ENCODE measurements around the gene PDPN.
"Not testable (repeated sequence)": the region's sequence is repeated elsewhere in the genome, so short reads cannot be mapped to it uniquely, and the experiment has no call there.

PDPN gene

DNA sequence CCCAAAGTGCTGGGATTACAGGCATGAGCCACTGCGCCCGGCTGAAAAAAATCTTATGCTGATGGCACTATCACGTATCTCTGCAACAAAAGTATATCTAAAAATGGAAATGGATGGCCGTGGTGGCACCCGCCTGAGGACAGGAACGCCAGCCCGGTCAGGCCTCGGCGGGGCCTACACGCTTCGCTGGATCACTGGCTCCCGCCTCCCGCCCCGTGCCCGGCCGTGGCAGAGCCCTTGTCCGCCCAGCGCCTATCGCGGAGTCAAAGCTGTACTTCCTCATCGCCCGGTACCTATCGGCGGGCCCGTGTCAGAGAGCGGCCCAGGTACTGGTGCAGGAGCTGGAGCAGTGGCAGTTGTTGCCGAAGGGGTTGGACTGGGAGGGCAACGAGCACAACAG lies 28.8 kb upstream of the PDPN start:
- no peak for DNase-seq (ENCODE audit: low spot score)
- TF ChIP-seq, protein P1, sequence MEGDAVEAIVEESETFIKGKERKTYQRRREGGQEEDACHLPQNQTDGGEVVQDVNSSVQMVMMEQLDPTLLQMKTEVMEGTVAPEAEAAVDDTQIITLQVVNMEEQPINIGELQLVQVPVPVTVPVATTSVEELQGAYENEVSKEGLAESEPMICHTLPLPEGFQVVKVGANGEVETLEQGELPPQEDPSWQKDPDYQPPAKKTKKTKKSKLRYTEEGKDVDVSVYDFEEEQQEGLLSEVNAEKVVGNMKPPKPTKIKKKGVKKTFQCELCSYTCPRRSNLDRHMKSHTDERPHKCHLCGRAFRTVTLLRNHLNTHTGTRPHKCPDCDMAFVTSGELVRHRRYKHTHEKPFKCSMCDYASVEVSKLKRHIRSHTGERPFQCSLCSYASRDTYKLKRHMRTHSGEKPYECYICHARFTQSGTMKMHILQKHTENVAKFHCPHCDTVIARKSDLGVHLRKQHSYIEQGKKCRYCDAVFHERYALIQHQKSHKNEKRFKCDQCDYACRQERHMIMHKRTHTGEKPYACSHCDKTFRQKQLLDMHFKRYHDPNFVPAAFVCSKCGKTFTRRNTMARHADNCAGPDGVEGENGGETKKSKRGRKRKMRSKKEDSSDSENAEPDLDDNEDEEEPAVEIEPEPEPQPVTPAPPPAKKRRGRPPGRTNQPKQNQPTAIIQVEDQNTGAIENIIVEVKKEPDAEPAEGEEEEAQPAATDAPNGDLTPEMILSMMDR (IDR thresholded peaks at IDR 0.05; ENCODE audit: extremely low read depth, missing control alignments): no peak

DNA sequence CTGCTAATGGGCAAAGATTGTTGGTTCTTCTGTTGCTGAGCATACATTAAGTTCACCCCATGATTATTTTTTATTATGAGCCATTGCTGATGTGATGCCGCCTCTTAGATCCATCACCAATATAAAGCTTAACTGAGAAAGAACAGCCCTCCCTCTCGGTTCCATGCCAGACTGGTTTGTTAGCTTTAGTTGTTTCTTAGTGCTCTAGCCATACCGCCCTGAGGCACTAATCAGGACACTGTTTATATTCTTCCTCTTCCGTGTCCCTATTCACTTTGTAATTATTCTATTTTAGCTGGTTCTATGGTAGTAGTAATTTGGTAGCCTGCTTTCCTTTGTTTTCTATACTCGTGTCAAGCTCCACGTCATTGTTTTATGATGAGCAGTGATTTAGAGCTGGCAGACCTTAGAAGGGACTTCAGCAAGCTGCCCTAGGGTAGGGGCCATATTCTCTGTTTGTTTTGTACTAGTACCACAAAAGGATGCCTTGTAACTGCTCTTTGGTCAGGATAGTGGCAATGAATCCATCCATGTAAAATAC lies 27.3 kb upstream of the PDPN start:
- DNase-seq (ENCODE audit: low spot score): no peak
- TF ChIP-seq, protein P1 (IDR thresholded peaks at IDR 0.05; ENCODE audit: extremely low read depth, missing control alignments): no peak

DNA sequence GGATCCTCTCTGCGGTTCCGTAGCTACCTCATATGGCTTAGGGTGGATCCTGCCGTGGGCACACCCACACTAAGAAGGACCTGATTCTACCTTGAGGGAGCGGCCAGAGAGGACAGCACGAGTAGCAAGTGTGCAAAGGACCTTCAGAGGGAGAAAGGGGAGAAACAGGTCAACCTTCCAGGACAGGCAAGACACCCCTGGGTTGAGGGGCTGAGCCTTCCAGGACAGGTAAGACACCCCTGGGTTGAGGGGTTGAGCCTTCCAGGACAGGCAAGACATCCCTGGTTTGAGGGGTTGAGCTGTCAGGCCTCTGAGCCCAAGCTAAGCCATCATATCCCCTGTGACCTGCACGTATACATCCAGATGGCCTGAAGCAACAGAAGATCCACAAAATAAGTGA lies 23.1 kb upstream of the PDPN start:
- no peak for DNase-seq (ENCODE audit: low spot score)
- TF ChIP-seq, protein P1 (IDR thresholded peaks at IDR 0.05; ENCODE audit: extremely low read depth, missing control alignments): no peak

DNA sequence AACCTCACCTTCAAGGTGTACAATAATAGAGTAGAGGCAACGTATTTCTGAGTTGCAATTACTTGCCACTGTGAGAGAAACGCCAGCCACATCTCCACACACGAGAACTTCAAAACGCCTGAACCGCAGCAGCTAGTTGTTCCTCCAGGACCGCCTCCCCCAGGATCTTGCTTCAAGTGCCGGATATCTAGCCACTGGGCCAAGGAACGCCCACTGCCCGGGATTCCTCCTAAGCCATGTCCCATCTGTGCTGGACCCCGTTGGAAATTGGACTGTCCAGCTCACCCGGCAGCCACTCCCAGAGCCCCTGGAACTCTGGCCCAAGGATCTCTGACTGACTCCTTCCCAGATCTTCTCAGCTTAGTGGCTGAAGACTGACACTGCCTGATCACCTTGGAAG lies 20.7 kb upstream of the PDPN start:
- not testable (repeated sequence) for DNase-seq (ENCODE audit: low spot score)

GRCh38 chr1:13564073-13564472 lies 19.6 kb upstream of the PDPN start:
- DNase-seq (ENCODE audit: low spot score): no peak

GRCh38 chr1:13570435-13570834 lies 13.2 kb upstream of the PDPN start:
- DNase-seq (ENCODE audit: low spot score): not testable (repeated sequence)

More at GRCh38 chr1:13564073-13564472, 19.6 kb upstream of the PDPN start:
- TF ChIP-seq, protein P1 (IDR thresholded peaks at IDR 0.05; ENCODE audit: extremely low read depth, missing control alignments): no peak

- DNase-seq (ENCODE audit: low spot score): no peak
- TF ChIP-seq, protein P1 (IDR thresholded peaks at IDR 0.05; ENCODE audit: extremely low read depth, missing control alignments): peak; percentile 20
These were observed 12.7 kb upstream of the PDPN start for GRCh38 chr1:13570924-13571323.

GRCh38 chr1:13573586-13573985 lies 10.0 kb upstream of the PDPN start:
- DNase-seq (ENCODE audit: low spot score): no peak
- TF ChIP-seq, protein P1 (IDR thresholded peaks at IDR 0.05; ENCODE audit: extremely low read depth, missing control alignments): no peak
